Esophagus muscularis mucosa (tissue), 3 donors: ENCODE results near the gene PSENEN.

Experiments
- POLR2A ChIP-seq: fragments of 450-650 bp; IDR thresholded peaks from one replicate; pipeline ENCODE4 v1.6.1; 2017; ENCODE audit warnings: antibody characterized with exemption, moderate library complexity, mild to moderate bottlenecking, low read depth
- TF ChIP-seq, protein P1 (sequence below), 3 experiments: fragments of 200-600 bp in 2 of 3; fragments of 450-650 bp in 1 of 3; sonication (generic) in 2 of 3; IDR thresholded peaks; one replicate each; pipeline ENCODE4 v1.5.1; 2017 to 2019; ENCODE audit warnings: antibody characterized with exemption in 3 of 3, mild to moderate bottlenecking in 2 of 3, moderate library complexity in 1 of 3

GRCh38 chr19:35793381-35794165 is 48.1 kb downstream of the PSENEN start:
- no peak for TF ChIP-seq POLR2A
- TF ChIP-seq, protein P1, sequence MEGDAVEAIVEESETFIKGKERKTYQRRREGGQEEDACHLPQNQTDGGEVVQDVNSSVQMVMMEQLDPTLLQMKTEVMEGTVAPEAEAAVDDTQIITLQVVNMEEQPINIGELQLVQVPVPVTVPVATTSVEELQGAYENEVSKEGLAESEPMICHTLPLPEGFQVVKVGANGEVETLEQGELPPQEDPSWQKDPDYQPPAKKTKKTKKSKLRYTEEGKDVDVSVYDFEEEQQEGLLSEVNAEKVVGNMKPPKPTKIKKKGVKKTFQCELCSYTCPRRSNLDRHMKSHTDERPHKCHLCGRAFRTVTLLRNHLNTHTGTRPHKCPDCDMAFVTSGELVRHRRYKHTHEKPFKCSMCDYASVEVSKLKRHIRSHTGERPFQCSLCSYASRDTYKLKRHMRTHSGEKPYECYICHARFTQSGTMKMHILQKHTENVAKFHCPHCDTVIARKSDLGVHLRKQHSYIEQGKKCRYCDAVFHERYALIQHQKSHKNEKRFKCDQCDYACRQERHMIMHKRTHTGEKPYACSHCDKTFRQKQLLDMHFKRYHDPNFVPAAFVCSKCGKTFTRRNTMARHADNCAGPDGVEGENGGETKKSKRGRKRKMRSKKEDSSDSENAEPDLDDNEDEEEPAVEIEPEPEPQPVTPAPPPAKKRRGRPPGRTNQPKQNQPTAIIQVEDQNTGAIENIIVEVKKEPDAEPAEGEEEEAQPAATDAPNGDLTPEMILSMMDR (IDR thresholded peaks at IDR 0.05) = no peak
